HG02763 (cell line): ENCODE results near the gene ENAH.

Experiments used
- ATAC-seq: cut with Tn5 transposase; IDR thresholded peaks from one replicate; pipeline ENCODE4 v1.9.1; 2021; ENCODE audit warnings: mild to moderate bottlenecking, moderate library complexity; ENCODE audit not compliant: unreplicated experiment

ENAH gene

DNA sequence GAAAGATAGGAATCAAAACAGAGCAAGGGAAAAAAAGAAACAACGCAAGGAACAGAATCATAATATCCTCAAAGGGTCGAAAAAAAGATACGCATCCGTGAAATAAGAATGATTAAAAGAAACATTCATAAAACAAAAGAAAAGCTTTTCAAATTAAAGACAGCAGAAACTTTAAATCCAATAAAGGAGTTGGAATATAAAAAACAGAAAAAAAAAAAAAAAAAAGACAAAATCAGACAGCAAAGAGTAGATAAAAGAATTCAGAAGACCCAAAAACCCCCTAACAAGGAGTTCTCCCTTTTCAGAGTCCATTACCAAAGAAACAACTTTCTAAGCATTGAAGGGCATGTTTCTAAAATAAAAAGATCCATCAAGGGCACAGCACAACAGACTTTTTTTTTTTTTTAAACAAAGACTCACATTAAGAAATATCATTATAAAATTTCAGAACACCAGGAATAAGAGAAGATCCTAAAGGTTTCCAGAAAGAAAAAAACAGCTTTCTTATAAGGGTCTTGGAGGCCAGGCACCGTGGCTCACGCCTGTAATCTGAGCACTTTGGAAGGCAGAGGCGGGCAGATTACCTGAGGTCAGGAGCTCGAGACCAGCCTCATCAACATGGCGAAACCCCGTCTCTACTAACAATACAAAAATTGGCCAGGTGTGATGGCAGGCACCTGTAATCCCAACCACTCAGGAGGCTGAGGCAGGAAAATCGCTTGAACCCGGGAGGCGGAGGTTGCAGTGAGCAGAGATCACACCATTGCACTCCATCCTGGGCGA lies 44.7 kb downstream of the ENAH start:
- no peak for ATAC-seq

DNA sequence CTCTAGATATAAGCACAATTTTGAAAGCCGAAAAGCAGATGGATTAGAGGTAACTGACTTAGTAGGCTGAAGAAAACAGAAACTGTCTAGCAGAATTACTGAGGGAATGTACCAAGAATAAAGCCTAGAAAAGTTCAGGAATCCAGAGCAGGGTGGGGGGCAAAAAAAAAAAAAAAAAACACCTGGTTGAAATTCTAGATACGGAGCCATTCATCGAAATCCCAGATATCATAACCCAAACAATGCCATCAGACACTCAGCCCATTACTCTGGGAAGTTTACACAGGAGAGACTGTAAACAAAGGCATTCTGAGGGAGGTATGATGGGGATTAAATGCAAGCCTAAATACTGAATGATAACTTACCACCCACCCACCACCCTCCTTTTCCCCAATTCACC lies 45.6 kb downstream of the ENAH start:
- no peak for ATAC-seq

DNA sequence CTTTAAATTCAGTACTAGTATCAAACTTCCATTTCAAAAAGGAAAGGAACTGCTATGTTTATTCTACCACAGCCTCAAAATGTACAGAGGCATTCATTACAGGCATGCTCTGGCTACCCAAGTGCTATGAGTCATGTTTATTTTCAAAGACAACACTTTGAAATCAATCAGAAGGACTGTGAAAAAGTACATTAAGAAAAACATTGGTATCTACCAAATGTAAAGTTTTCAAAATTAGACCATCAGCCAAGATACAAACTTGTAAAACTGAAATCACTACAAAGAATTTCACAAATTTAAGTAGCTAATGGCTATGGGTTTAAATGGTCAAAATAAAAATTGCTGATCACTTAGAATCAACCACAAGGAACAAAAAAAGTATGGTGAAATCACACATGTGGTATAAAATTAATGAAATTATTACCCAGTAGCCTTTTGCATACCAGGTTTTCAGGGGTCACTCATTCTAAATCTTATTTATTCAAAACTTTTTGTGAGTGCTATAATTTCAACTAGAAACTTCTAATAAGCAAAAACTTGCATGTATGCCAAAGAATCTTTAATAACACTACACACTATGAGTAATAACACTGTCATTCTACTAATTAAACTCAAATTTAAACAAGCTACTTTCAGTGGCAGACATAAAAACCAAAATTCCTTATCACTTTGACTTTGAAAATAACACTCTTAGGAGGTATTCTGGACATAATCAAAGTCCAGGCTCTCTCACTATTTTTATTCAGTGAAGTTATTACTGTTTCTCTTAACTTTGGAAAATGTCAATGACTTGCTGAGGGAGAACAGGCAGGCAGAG lies 49.2 kb downstream of the ENAH start:
- ATAC-seq = no peak

DNA sequence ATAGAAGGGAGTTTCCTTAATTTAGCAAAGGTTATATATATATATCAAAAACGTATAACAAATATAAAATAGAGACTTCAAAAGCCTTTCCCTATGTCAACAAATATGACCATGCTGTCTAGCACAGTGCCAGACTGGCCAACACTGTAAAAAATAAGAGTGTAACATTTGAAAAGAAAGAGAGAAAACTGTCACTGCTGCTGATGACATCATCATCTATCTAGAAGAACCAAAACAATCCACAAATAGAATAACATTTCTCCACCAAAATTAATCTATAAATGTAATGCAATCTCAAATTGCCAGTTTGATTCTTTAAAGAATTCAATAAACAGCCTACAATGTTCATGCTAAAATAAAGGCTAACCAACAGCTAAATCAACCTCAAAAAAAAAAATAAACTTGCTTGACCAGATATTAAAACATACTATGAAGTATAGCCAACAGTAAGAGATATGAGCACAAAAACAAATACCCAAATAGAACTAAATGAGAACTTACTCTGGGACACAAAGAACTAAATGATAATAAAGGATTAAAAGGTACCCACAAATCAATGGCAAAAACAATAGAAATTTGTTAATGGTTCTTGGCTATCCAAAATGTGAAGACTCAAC lies 50.2 kb downstream of the ENAH start:
- ATAC-seq = no peak

DNA sequence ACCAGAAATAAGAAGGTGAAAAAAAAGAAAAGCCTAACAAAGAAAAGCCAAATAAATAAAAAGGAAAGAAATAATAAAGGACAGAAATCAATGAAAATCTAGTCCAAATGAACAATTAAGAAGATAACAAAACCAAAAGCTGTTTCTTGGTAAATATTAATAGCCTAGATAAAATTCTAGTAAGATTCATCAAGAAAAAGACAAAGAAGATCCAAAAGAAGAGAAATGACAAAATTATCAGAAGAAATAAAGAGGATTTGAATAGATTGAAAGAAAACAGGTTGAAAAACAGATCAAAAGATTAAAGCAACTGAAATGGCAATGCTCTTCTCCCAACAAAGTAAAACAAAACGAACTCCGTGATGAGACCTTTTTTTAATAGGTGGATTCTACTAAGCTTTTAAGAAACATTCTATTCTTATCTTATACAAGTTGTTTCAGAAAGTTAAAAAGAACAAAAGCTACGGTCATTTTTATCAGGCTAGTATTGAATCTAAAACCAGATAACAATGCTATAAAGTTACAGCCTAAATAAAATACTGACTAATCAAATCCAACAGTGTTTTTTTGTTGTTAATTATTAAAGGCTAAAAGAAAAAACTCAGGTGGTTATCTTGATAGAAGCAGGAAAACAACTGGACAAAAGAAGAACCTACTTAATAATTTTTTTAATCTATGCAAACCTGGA lies 50.9 kb downstream of the ENAH start:
- no peak for ATAC-seq

DNA sequence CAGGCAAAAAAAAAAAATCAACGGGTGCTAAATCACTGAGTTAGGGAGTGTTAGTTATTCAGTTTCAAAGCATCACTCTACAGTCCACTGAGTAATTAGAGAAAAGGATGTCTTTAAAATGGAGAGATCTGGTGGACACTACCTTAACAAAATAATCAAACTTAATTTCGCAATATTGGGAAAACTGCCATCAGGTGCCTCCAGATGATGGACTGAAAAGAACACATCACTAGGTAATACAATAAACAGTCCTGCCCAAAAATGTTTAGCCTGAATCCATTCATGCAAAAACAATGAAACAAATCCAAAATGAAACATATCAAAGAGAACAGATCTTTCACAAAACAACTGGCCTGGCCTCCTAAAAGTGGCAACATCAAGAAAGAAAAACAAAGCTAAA lies 54.1 kb downstream of the ENAH start:
- ATAC-seq = no peak

DNA sequence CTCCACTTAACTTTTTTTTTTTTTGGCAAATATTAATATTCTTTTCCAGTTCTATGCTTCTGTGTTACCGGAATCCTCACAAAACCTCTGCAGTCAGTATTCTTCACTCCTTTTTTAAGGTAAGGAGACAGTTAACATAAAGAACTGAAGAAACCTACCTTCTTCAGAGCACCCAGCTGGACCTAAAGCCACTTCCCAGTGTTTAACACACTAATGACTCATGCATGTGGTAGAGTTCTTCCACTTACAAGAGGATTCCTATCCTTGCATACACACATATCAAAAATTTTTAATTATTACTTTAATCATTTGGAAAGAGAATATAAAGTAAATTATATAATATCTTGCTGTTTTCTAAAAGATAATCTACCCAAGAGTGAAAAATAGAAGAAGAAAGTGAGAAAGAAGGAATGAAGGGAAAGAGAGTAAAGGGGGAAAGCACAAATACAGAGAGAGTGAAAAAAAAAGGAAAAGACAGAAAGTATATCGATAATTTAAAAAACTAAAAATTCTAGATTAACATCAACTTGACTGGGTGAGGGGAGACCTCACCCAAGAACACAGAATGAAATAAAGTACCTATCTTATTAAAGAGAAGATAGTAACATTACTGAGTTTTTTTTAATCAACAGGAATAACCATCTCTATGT lies 54.9 kb downstream of the ENAH start:
- no peak for ATAC-seq

DNA sequence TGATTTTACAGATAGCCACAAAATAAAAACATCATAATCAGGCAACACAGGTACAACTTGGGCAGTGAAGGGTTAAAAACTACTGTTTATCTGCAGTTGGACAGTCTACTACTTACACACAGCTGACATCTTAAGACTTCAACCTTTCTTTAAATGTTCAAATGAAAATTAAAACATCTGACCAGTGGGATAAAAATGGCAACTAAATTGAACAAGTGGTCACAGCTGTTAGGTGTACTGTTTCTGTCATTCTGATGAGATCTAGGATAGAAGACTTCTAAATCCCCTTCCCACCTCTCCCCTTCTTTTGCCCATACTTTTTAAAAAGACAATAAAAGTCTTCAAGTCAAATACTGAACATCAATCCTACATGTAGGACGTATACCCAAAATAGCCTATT lies 56.2 kb downstream of the ENAH start:
- no peak for ATAC-seq

DNA sequence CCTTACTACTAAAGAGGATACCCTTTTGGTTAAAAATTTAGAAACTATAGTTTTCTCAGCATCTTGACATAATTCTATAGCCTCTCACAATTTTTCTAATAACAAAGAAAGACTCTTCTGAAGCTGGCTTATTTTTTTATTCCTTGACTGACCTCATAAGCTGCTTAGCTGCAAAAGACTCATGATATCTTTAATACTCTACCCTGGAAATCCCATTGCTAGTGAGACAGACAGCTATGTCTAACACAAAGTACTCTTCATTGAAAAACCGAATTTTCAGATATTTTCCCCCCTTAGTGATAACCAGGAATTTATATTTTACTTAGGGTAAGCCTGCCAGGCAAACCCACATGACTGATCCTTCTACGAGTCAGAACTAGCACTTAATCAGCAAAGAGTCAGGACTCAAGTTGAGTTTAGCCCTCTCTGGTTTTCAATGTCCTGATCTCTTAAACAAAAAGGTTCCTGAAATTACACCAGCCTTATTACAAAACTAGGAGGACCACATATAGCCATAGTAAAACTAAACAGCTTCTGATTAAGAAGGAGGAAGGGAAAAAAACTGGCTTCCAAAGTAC lies 56.9 kb downstream of the ENAH start:
- no peak for ATAC-seq

DNA sequence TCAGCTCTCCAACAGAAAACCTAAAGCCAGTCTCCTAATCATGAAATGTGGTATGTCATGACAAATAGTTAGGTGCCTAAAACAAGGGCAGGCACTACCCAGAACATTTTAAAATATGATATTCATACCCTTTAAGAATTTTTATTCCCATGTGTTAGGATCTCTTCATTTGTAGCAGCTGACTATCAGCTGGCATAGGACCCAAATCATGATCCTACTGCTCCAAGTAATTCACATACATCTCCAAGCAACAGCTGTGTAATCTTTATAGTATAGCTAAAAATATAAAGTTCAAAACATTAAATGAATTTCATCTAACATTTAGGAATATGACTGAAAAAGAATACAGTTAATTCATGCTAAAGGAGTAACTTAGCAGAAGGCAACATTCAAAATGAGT lies 57.5 kb downstream of the ENAH start:
- ATAC-seq = no peak

DNA sequence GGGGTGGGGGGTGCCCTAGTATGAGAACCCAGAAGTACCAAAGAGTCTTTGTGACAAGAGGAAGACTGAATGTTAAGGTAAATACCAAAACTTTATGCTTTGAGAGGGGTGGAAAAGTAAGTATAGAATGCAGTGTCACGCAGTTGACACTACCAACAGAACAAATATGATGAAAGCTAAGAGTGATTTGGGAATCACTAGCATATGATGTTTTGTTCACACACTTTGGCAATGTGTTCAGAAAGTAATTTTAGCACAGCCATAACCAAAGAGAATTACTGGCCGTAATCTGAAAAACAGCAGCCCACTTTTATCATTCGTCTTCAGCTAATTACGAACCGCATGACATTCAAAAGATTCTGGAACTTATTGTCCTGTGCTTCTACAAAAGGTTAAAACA lies 59.5 kb downstream of the ENAH start:
- no peak for ATAC-seq

DNA sequence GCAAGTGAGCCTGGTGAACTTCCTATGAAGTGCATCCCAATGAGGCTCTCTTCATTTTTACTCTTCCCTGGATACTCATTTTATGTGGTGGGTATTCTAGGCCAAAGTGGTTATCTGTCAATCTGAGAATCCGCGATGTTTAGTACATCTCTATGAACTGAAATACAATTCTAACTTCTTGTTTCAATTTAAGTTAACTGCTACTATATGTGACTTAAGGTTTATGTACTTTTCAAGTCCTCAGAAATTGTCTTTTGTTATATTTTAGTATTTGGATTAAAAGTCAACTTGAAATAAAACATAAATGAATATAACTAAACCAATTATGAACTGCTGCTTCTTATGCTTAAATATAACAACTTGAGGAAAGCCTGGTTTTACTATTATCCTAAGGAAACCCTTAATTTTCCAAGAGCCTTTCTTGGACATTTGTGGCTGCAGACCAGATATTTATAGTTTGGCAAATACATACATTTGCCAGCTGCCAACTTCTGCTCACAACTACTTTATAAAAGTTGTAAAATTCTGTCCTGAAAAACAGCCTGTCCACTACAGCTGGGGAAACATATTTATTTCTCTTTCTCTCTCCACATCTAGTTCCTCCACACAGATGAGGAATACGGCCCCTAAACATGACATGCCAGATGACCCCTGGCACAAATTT lies 60.4 kb downstream of the ENAH start:
- no peak for ATAC-seq

DNA sequence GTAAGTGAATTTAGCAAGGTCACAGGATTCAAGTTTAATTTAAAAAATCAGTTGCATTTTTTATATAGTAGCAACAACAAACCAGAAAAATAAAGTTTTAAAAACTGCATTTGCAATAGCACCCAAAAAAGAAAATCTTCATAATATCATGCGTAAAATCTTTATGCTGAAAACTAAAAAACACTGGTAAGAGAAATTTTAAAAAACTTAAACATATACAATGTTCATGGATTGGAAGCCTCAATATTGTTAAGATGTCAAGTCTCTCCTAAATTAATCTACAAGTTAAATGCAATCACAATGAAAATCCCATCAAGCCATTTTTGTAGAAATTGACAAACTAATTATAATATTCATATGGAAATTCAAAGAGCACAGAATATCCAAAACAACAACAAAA lies 65.6 kb downstream of the ENAH start:
- ATAC-seq = no peak

DNA sequence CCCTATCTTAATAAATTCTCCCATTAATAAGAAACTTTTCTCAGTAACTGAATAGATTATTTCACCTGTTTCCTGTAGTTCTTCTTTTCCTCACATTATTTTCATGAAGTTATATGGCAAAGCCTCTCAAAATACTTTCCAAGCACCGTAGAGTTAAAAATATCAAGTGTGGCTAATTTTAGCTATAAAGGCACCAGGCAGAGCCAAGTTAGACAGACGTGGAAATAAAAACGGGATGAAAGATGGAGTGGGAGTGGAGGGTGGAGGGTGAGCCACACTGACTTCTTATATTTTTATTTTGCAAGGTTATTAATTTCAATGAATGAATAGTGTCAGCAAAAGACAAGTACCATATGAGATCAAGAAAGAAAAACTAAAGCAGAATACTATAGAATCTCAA lies 71.7 kb downstream of the ENAH start:
- ATAC-seq = no peak

DNA sequence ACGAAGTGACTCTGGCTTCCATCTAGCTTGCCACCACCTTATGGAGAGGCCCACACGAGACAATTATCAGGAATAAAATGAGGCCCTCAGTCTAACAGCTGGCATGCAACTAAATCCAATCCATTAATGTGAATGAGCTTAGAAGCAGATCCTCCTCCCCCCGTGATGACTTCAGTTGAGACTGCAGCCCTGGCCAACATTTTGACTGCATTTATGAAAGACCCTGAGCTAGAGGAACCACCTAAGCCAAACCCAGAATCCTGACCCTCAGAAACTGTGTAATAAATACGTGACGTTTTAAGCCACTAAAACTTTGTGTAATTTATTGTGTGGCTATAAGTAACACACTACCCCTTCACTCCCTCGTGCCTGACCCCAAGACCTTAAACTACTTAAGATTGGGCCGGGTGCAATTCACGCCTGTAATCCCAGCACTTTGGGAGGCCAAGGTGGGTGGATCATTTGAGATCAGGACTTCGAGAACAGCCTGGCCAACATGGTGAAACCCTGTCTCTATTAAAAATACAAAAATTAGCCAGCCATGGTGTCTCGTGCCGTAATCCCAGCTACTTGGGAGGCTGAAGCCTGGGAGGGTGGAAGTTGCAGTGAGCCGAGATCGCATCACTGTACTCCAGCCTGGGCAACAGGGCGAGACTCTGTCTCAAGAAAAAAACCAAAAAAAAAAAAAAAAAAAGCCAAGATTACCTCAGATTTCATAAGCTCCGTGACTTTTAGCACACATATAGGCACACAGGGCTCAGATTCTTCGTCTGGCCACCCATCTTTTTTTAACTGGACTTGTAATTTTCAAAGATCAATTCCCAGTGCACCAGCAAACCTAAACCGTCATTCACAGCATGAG lies 72.5 kb downstream of the ENAH start:
- no peak for ATAC-seq

DNA sequence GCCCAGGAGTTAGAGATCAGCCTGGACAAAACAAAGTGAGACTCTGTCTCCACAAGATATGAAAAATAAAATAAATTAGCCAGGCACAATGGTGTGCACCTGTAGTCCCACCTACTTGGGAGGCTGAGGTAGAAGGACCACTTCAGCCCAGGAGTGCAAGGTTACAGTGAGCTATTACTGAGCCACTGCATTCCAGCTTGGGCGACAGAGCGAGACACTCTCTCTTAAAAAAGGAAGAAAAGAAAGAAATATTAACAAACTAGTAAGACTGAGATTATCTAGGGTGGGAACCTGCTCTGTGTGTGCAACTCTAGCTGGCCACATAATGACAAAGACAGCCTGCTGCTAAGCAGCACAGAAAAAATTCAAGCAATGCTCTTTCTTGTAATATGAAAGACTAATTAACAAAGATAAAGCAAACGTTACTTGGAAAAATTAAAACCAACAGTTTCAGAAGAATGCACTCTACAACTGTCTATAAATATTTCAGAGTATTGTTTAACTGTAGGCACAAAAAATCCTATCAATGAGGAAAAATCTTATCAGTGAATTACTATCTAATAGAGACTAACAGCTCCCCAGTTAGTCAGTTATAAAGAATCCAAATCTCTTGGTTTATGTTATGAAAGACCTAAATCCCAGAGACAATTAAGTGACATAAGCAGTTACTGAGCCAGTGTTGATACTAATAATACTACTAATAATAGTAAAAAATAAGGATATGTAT lies 74.5 kb downstream of the ENAH start:
- ATAC-seq = no peak

DNA sequence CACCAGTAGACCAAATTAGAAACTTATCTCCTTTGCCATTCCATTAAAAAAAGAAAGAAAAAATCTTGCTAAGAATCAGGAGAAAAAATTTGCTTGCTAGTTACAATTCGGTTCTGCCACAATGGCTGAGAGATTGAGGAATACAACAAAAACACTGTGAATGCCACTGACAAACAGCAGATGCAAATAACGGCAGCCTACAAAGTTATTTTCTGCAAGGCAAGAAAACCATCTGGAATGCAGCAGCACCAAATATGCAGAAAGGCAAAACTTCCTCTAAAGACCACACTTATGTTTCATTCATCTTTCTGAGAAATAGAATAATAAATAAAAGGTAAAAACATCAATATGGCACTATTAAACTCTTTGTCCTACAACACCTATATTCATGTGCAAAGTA lies 75.7 kb downstream of the ENAH start:
- no peak for ATAC-seq

DNA sequence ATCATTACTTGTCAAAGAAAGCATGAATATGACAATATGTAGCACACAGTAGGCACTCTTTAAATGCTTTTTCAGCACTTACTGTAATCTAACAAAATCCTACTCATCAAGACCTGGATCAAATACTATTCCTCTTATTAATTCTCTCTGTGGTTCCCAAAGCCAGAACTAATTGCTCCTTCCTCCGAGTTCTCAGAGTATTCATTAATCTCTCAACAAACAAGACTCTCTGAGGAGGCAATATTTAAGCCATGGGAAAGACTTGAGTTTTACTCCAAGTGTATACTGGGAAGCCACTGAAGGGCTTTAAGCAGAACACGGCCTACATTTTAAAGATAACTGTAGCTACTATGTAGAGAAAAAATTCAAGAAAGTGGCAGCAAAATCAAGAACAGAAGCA lies 79.7 kb downstream of the ENAH start:
- ATAC-seq = no peak
